ENCODE data around the gene CD8B2.
"Not testable (repeated sequence)": the region's sequence is repeated elsewhere in the genome, so short reads cannot be mapped to it uniquely, and the experiment has no call there.

Gene CD8B2

GRCh38 chr2:106551417-106552130, 64.4 kb downstream of the CD8B2 start:
- H3K4me3 ChIP-seq (ENCODE audit: low read depth, low read length) = no peak overlapping the region
- TF ChIP-seq CTCF (IDR thresholded peaks at IDR 0.05; ENCODE audit: low read depth, low read length) = no peak

- TF ChIP-seq CTCF (IDR thresholded peaks at IDR 0.05; ENCODE audit: low read depth, low read length) = no peak
- H3K4me3 ChIP-seq (ENCODE audit: low read depth, low read length) = no peak overlapping the region
Observed at GRCh38 chr2:106552921-106553320, 65.8 kb downstream of the CD8B2 start.

- no peak for TF ChIP-seq CTCF (IDR thresholded peaks at IDR 0.05; ENCODE audit: low read depth, low read length)
- H3K4me3 ChIP-seq (ENCODE audit: low read depth, low read length) = no peak overlapping the region
Observed at GRCh38 chr2:106553321-106553720, 66.2 kb downstream of the CD8B2 start.

GRCh38 chr2:106554411-106554810, 67.2 kb downstream of the CD8B2 start:
- TF ChIP-seq CTCF (IDR thresholded peaks at IDR 0.05; ENCODE audit: low read depth, low read length) = no peak
- no peak overlapping the region for H3K4me3 ChIP-seq (ENCODE audit: low read depth, low read length)

- TF ChIP-seq CTCF (IDR thresholded peaks at IDR 0.05; ENCODE audit: low read depth, low read length) = no peak
- H3K4me3 ChIP-seq (ENCODE audit: low read depth, low read length) = no peak overlapping the region
Observed at GRCh38 chr2:106555053-106555452, 67.9 kb downstream of the CD8B2 start.

- not testable (repeated sequence) for H3K4me3 ChIP-seq (ENCODE audit: low read depth, low read length)
Observed at GRCh38 chr2:106559786-106560185, 72.6 kb downstream of the CD8B2 start.

- no peak overlapping the region for H3K4me3 ChIP-seq (ENCODE audit: low read depth, low read length)
- TF ChIP-seq CTCF (IDR thresholded peaks at IDR 0.05; ENCODE audit: low read depth, low read length) = no peak
Observed at GRCh38 chr2:106560773-106561172, 73.6 kb downstream of the CD8B2 start.

GRCh38 chr2:106561356-106561755, 74.2 kb downstream of the CD8B2 start:
- TF ChIP-seq CTCF (IDR thresholded peaks at IDR 0.05; ENCODE audit: low read depth, low read length) = no peak
- H3K4me3 ChIP-seq (ENCODE audit: low read depth, low read length) = no peak overlapping the region

All from WI38 (cell line).